ENCODE data around the gene ADM2. TPM values are rescaled to one million over a fixed set of nuclear protein-coding genes. Genes with fewer than 3 reads are reported as not detected.

Gene ADM2
- polyA plus RNA-seq, 1 of the 3 experiments (the other 2 are of a cell fraction) = 0.61 TPM

GRCh38 chr22:50475652-50476002, 5.7 kb upstream of the ADM2 start:
- ChIA-PET CTCF (interaction anchor here (0.6 to 5.1 kb wide), 4 partner anchors 10 to 48 kb away, joined by 3 to 24 read pairs (median 3); no protein-coding TSS in a partner anchor), POLR2A (no interaction called here)
- Histone ChIP-seq H2AFZ (ENCODE audit: low read depth) (peak overlapping the region; percentile 92; the same call in 1 of the 2 replicates), H3K9ac (0 out of 2 replicates have a peak overlapping the region, but pooled peaks have one; percentile 76), H3K36me3 (replicated peaks in 1 of 2; ENCODE audit: control insufficient read depth in 1 of 2, insufficient read depth in 2 of 2, low read length in 1 of 2) (peaks cover 0 to 2% of the 10 kb centered on the region in 2 experiments), H3K9me3 (no peaks in the 10 kb centered on the region), H3K79me2 (ENCODE audit: insufficient read depth) (peaks cover 37% of the 10 kb centered on the region), H3K4me2 (peak overlapping the region; percentile 90), H3K9me2 (no peaks in the 10 kb centered on the region), H4K20me1 (ENCODE audit: insufficient read depth) (peaks cover 36% of the 10 kb centered on the region), H3K27me3 (ENCODE audit: insufficient read depth) (peaks cover 5% of the 10 kb centered on the region; the same call in 1 of the 2 replicates), H3K4me3 (ENCODE audit: low read depth in 2 of 2, low read length in 1 of 2) (peak overlapping the region; percentile 62 to 77; a peak in 2 of 4 replicates), H3K27ac (ENCODE audit: low read depth in 2 of 2, low read length in 1 of 2) (no peak overlapping the region), H3F3A (replicated peaks; ENCODE audit: insufficient read depth) (no peaks in the 10 kb centered on the region), H3K4me1 (ENCODE audit: control insufficient read depth in 1 of 2, insufficient read depth in 2 of 2, low read depth in 1 of 2, low read length in 1 of 2) (peaks cover 0 to 39% of the 10 kb centered on the region in 2 experiments; a peak in 2 of 4 replicates)
- TF ChIP-seq RCOR1 (IDR thresholded peaks at IDR 0.05; ENCODE audit: low read length) = no peak
- TF ChIP-seq FOXJ3 (CRISPR knock-in tag; IDR thresholded peaks at IDR 0.05) = no peak
- TF ChIP-seq REST (IDR thresholded peaks at IDR 0.05; ENCODE audit: low read depth, low read length) = no peak
- TF ChIP-seq TEAD4 (IDR thresholded peaks at IDR 0.05; ENCODE audit: borderline replicate concordance, insufficient read depth) = no peak
- TF ChIP-seq USF1 (IDR thresholded peaks at IDR 0.05; ENCODE audit: borderline replicate concordance, low read depth) = no peak
- no peak for TF ChIP-seq CTCF (IDR thresholded peaks at IDR 0.05)
- DNase-seq = no peak
- 97% methylated on average over 6 of the region's 6 CpGs for WGBS (ENCODE audit: low lambda C conversion rate)

- H2AFZ ChIP-seq (ENCODE audit: low read depth) = no peak overlapping the region
- H3K9ac ChIP-seq = no peak overlapping the region
- POLR2A ChIA-PET = no interaction called here
- no peak overlapping the region for H3K4me3 ChIP-seq (ENCODE audit: low read depth in 2 of 2, low read length in 1 of 2)
- no peaks in the 10 kb centered on the region for H3F3A ChIP-seq (replicated peaks; ENCODE audit: insufficient read depth)
- no peak overlapping the region for H3K4me2 ChIP-seq
- H4K20me1 ChIP-seq (ENCODE audit: insufficient read depth) = peaks cover 24% of the 10 kb centered on the region
- H3K36me3 ChIP-seq (replicated peaks in 1 of 2; ENCODE audit: control insufficient read depth in 1 of 2, insufficient read depth in 2 of 2, low read length in 1 of 2) = peaks cover 0 to 2% of the 10 kb centered on the region in 2 experiments
- WGBS (ENCODE audit: low lambda C conversion rate) = 95% methylated on average over 4 of the region's 7 CpGs
- H3K27me3 ChIP-seq (ENCODE audit: insufficient read depth) = peaks cover 10% of the 10 kb centered on the region; the same call in 1 of the 2 replicates
- no peak for DNase-seq
- CTCF ChIA-PET = interaction anchor here (1.8 to 5.1 kb wide), 2 partner anchors 21 to 49 kb away, joined by 4 to 24 read pairs; partner anchors contain the start of gene SCO2
- TF ChIP-seq SMC3 (IDR thresholded peaks at IDR 0.05; ENCODE audit: low read depth, low read length) = no peak
- TF ChIP-seq TEAD4 (IDR thresholded peaks at IDR 0.05; ENCODE audit: borderline replicate concordance, insufficient read depth) = no peak
- no peak for TF ChIP-seq USF1 (IDR thresholded peaks at IDR 0.05; ENCODE audit: borderline replicate concordance, low read depth)
- TF ChIP-seq CTCF (IDR thresholded peaks at IDR 0.05) = no peak
- no peak for TF ChIP-seq FOSL2 (IDR thresholded peaks at IDR 0.05; ENCODE audit: borderline replicate concordance, low read depth)
- no peak for TF ChIP-seq POLR2AphosphoS5 (IDR thresholded peaks at IDR 0.05; ENCODE audit: low read depth, low read length)
- no peak for TF ChIP-seq GATA2 (CRISPR knock-in tag; IDR thresholded peaks at IDR 0.05)
- TF ChIP-seq RFX5 (IDR thresholded peaks at IDR 0.05; ENCODE audit: low read length) = no peak
- peaks cover 25% of the 10 kb centered on the region for H3K79me2 ChIP-seq (ENCODE audit: insufficient read depth)
- no peak overlapping the region for H3K27ac ChIP-seq (ENCODE audit: low read depth in 2 of 2, low read length in 1 of 2)
- H3K9me3 ChIP-seq = no peaks in the 10 kb centered on the region
- no peaks in the 10 kb centered on the region for H3K9me2 ChIP-seq
- peaks cover 0 to 26% of the 10 kb centered on the region in 2 experiments; a peak in 2 of 4 replicates for H3K4me1 ChIP-seq (ENCODE audit: control insufficient read depth in 1 of 2, insufficient read depth in 2 of 2, low read depth in 1 of 2, low read length in 1 of 2)
These were observed 4.5 kb upstream of the ADM2 start for GRCh38 chr22:50476868-50477267.

Data from SK-N-SH (cell line).